Esophagus squamous epithelium (tissue), 4 donors: Measurements from ENCODE around the gene PEAR1.

ENCODE experiments used
- POLR2A ChIP-seq, 4 donors: fragments of 450-650 bp; IDR thresholded peaks; one replicate each; pipeline ENCODE4 v1.6.1; 2017; ENCODE audit warnings: antibody characterized with exemption in 4 of 4, mild to moderate bottlenecking in 4 of 4, moderate library complexity in 3 of 4
- TF ChIP-seq, protein P1 (sequence below), 6 experiments: fragments of 450-650 bp in 4 of 6; fragments of 200-600 bp in 2 of 6; sonication (generic) in 2 of 6; IDR thresholded peaks; one replicate each; pipeline ENCODE4 v1.5.1; 2016 to 2019; ENCODE audit warnings: antibody characterized with exemption in 6 of 6, mild to moderate bottlenecking in 4 of 6, moderate library complexity in 4 of 6

DNA sequence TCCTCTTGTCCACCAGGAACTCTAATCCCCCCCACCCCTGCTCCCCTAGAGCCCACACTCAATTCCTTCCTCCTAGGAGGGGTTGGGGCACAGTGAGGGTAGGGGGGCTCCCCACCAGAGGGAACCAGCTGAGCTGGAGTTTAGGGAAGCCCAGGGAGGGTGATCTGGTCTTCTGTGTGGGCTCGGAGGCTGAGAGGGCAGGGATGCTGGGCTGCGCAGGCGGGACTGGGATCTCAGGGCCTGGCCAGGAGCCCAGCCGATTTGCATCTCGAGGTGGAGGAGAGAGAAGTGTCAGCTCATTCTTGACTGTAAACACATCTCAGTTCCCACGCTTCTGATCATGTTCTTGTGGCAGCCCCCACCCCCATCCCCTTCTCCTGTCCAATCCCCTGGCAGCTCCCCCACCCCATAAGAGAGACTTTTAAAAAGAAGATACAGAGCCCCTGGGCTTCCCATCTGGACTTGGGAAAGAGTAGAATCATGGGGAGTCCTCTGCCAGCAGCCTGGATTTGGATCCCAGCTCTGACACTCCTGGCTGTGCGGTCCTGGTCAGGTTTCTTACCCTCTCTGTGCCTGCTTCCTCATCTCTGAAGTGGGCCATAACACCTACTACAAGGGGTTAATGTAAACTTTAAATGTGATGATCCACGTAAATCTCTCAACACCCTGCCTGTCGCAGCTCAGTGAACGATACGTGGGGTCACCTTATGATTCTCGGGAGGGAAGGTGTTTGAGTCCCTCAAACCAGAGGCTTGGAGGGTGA is 6.6 kb downstream of the PEAR1 start:
- TF ChIP-seq, protein P1, sequence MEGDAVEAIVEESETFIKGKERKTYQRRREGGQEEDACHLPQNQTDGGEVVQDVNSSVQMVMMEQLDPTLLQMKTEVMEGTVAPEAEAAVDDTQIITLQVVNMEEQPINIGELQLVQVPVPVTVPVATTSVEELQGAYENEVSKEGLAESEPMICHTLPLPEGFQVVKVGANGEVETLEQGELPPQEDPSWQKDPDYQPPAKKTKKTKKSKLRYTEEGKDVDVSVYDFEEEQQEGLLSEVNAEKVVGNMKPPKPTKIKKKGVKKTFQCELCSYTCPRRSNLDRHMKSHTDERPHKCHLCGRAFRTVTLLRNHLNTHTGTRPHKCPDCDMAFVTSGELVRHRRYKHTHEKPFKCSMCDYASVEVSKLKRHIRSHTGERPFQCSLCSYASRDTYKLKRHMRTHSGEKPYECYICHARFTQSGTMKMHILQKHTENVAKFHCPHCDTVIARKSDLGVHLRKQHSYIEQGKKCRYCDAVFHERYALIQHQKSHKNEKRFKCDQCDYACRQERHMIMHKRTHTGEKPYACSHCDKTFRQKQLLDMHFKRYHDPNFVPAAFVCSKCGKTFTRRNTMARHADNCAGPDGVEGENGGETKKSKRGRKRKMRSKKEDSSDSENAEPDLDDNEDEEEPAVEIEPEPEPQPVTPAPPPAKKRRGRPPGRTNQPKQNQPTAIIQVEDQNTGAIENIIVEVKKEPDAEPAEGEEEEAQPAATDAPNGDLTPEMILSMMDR (IDR thresholded peaks at IDR 0.05), result no peak
- no peak for TF ChIP-seq POLR2A (IDR thresholded peaks at IDR 0.05)
